GM18868 (cell line): ENCODE data around the gene PCSK5.
"Not testable (repeated sequence)": the region's sequence is repeated elsewhere in the genome, so short reads cannot be mapped to it uniquely, and the experiment has no call there.

Experiments used
- ATAC-seq: cut with Tn5 transposase; IDR thresholded peaks from one replicate; pipeline ENCODE4 v1.9.1; 2021; ENCODE audit warnings: mild to moderate bottlenecking, moderate library complexity; ENCODE audit not compliant: unreplicated experiment

The PCSK5 gene

DNA sequence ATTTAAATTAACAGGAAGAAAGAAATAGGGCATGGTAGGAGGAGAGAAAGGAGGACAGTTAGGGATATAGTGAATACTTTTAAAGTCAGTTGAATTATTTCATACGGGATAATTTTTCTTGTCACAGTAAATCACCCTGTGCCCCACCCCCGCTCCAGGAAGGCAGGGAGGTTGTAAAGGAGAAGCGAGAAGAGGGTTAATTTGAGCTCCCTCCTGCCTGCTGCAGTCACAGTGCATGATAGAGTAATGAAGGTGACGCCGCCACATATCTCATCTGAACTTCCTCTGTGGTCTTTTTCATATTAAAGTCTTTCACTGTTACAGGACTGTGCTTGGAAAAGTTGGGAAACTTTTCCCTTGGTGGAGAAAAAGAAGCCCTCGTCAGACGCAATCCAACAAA, 896 bp upstream of the PCSK5 start:
- no peak for ATAC-seq

DNA sequence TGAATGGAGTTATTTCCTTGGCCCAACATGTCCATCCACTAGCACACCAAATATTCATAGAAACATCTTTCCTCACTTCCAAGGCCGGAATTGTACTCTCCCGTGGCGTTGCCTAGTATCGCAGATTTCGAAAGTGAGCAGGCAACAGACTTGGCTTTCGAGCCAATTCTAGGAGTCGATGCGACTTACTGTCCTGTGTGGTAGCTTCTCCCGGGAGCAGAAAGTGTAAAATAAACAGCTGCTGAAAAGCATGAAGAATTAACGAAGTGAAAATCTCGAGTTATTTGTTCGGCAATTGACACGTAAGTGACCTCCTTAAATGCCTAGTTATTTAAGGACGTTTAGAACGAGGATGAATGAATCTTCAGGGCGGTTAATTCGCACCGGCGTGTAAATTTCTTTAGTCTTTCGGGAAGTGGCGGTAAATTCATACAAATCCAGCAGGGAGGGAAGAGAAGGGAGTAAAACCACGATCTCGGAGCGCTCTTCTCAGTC, 449 bp upstream of the PCSK5 start:
- no peak for ATAC-seq

DNA sequence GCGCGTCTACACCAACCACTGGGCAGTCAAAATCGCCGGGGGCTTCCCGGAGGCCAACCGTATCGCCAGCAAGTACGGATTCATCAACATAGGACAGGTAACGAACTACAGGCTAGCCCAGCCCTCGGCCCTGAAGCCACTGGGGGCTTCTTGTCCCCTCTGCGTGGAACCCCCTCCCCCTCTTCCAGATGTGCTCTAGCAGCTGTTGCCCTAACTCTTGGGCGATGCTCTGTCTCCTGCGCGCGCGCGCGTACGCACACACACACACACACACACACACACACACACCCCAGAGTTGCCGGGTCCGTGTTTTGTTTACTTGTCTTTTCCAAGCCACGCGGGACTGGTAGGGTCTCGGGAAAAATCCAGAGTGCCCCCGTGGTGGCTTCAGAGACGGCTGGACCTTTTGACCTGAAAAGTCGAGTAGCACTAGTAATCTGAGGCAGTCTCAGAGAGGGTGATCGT, 836 bp downstream of the PCSK5 start:
- ATAC-seq: no peak

DNA sequence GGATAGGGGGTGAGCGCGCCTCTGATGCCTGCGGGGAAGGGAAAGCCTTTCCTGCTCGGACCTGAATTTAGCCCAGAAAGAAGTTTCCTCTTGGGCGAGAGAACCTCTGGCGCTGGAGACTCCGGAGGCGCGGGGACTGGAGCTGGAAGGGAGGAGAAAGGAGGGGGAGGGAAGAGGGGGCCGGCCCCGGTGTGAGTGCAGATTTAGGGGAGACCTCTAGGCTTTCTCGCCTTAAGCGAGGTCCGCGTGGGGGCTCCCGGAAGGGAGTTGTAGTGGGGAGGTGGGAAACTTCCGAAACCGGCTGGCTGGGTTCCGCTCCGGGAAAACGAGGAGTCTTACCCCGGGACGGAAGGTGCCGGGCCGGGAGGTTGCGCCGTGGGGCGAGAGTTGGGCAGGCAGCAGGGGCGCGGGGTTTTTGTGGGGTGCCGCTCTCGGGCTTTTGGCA, 1.3 kb downstream of the PCSK5 start:
- ATAC-seq: no peak

DNA sequence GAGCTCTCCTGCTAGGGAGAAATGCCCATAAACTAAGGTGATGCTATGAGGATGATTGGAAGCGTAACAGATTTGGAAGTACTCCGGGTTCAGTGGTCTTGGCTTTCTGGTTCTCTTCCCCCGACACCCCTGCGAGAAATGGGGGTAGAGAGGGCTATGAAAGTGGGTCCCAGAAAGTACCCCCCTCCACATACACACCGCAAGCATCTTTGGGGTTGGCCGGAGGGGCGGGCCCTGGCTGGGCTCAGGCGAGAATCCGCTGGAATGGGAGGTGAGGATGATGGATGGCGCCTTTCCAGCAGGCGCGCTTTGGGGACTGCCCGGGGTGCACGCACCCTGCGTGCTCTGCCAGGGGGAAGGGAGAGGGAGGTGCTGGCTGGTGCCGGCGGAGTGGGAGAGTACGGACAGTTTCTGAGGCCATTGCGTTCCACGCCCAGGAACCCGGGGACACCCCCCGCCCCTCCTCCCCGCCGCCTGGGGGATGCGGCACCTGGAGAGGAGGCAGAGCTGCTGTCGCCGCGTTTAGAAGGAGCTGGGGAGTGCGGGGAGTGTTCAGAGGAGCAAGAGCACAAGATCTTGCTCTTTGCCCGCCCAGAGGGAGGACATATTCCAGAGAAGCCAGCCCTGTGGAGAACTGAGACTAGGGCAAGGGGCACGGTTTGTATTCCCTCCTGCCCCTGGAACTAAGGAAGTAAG, 1.9 kb downstream of the PCSK5 start:
- no peak for ATAC-seq

DNA sequence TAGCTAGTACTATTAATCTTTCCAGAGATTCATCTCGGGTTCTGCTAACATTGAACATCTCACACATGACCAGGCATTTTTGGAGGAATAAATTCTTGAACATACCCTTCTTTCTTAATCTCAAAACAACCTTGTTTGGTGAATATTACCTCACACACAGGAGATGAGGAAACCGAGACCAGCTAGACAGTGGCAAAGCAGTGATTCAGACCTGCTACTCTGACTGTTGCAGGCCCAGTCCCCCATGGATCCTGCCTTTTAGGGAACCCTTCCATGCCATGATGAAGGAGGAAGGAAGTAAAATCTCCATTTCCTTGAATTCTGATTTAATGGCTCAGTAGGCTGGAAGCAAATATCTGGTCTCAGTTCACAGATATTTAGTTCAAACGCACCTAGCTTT, 2.6 kb downstream of the PCSK5 start:
- ATAC-seq: no peak

DNA sequence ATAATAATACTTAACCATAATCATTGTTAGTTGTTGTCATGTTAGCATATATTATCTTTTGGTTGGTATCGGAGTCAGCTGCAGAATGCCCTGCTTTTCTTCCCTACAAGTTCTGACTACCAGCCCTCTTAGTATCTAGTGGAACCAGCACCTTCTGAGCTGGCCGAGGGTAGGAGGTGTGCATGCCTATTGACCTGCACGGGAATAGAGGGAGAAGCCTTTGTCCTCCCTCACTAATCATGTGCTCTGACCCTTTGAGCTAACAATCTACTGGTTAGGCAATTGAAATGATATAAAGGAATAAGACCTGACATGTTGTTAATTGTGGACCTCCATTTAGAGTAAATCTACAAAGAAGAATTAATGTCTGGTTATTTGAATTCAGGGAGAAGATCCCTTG, 4.1 kb downstream of the PCSK5 start:
- ATAC-seq: no peak

DNA sequence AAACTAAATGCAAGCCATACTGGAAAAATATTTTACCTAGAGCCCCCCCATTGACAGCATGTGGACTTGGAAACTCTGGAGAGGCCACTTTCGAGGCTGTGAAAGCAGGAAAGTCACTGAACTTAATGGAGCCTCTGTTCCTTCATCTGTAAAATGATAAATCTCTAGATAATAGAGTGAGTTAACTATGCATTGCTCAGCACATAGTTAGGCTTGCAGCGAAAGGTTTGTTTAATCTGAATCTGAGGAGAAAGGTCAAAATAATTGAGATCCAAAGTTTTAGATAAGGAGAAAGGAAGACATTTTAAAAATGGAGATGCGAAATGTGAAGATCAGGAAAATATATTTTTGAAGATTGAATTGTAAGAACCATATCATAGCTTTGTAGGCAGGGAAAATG, 4.6 kb downstream of the PCSK5 start:
- ATAC-seq: no peak

DNA sequence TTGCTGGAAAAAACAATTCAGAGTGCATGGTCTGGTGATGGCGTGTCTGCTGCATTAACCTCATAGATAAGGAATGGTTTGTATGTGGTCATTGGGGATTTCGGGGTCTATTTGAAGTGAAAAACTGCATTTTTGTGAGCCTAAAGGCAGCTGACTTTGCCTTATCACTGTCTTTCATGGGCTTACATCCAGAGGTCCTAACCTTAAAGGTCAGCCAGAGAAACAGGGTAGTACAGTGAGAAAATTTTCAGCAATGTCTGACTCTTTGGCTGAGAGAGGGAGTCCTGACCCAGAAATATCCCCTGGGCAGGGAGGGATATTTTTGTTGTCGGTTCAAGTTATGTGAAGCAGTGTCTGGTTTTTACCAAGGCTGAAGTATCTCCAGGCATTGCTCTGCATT, 5.7 kb downstream of the PCSK5 start:
- ATAC-seq: no peak

DNA sequence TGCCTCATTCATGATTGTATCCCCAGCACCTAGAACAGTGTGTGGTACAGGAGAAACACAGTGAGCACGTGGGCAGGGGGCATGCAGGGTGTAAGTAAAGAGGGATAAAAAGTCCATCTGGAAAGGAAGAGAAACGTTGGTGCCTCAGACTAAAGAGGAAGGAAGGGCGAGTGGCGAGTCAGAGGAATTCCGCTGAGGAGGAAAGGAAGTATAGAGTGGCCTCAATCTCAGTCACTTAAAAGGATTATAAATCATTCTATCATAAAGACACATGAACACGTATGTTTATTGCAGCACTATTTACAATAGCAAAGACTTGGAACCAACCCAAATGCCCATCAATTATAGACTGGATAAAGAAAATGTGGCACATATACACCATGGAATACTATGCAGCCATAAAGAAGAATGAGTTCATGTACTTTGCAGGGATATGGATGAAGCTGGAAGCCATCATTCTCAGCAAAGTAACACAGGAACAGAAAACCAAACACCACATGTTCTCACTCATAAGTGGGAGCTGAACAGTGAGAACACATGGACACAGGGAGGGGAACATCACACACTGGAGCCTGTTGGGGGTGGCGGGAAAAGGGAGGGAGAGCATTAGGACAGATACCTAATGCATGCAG, 10.5 kb downstream of the PCSK5 start:
- ATAC-seq: not testable (repeated sequence)

DNA sequence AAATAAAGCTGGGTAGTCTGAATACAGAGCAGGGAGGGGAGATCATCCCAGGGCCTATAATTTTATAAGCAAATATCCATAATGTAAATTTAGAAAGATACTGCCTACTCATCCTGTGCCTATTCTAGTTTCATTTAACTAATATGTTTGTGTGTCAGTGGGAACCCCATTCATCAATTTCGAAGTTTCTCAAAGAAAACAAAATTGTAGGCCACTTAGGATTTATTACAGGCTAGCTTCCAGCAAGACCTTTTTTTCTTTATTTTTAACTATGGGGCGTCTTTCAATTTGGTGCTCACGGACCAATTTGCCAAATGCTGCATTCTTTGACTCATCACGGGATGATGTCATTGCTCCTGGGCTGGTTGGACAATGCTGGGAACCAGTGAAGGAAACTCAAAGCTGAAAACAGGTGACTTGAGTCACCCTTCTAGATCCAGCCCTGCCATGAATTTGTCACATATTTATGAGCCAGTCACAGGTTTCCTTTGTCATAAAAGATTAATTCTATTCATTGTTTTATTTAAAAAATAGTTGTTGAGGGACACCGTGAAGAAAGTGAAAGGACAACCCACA, 13.4 kb downstream of the PCSK5 start:
- no peak for ATAC-seq

DNA sequence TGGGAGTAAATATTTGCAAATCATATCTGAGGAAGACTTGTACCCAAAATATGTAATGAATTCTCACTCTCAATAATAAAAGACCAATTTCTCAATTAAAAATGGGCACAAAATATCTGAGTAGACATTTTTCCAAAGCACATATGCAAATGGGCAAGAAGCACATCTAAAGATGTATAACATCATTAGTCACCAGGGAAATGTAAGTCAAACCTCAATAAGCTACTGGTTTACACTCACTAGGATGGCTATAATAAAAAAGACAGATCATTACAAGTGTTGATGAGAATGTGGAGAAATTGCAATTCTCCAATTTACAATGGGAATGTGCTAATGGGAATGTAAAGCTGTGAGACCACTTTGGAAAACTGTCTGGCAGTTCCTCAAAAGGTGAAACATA, 13.9 kb downstream of the PCSK5 start:
- no peak for ATAC-seq

DNA sequence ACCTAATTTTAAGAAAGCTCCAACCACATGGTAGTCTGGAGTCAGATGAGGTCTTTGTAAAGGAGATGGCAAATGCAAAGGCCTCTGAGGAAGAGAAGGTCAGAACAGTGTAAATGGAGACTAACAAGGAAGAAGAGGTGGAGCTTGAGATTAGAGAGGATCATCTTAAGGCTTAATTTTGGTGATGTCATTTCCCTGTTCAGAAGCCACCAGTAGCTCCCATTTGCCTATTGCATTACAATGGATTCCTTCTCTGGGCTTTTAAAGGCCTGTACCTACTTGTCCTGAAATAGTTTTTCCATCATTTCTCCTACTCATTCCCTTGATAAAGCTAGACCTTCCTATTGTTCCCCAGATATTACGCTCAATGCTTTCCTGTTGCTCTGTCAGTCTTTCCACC, 16.1 kb downstream of the PCSK5 start:
- no peak for ATAC-seq

DNA sequence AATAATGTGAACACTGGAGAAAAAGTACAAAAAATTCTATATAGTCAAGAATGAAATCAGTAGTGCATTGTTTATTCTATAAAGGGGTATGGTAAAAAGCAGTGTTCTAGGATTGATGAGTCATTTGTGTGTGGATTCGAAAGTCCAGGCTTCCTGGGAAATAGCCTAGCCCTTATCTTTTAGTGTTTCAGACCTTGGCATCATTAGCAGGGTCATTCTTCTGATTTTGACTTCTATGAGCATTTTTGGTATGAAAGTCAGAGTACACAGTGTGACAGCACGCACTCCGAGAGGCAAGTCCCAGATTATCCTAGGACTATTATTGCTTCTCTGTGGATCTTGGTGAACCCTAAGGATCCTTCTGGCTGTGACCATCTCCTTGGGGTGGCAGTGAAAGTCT, 16.9 kb downstream of the PCSK5 start:
- no peak for ATAC-seq

DNA sequence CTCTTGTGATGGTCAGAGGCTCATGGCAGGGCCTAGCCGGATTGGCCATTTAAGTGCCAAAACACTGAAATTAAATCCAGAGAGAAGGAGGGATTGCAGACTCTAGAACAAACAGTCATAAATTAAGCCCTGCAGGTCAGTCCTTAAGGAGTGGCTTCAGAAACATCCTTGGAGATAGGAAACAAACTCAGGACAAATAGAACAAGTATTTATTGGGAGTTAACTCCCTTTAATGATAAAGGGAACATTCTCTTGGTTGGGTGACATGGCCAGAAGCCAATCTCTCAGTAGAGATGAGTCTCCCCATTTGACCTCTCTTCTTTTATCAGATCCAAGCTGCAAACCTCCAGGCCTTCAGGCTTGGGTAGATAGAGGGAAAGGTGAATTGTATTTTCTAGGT, 17.4 kb downstream of the PCSK5 start:
- ATAC-seq: no peak

DNA sequence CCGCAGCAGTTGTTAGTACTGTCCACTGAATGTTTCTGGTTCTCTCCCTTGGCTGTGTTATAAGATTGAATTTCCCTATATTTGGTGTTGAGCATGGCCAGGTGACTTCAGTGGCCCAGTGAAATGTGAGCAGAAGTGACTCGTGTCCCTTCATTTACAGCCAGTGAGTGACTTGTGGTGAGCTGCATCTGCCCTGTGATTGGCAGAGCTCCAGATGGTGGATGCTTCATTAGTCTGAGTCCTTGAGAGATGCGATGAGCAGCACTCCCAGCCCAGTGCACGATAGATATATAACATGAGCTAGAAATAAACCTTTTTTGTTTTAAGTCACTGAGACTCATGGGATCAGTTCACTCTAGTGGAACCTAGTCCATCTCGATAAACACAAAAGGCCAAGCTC, 19.3 kb downstream of the PCSK5 start:
- no peak for ATAC-seq

DNA sequence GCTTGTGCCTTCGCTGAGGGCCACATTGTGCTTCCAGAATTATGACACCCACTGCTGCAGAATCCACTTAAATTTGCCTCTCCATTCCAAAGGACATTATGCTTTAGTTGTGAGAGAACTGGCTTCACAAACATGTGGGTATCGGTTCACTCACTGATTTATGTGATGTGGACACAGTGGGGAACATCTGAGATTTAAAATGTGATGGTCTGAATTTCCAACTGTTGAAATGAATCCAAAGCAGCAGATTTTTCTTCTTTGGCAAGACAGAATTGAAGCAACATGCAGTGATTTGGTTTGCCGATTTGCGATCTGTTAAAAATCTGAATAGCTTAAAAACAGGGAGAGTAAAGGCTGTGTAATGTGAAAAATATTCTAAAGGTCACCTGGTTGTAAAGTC, 20.3 kb downstream of the PCSK5 start:
- no peak for ATAC-seq

DNA sequence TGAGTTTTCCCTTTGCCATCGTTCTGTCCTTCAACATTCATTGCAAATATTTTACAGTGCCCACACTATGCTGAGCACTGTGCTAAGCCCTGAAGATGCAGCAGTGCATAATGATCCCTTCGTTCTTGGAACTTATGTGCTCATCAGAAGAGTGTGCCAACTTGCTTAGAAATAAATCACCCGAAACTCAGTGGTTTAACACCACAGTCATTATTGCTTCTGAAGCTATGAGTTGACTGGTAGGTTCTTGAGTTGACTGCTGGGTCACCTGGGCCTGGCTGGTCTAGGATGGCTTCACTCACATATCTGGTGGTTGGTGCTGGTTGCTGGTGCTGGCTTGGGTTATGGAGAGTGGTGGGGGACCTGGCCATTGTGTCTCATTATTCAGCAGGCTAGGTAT, 20.9 kb downstream of the PCSK5 start:
- no peak for ATAC-seq

DNA sequence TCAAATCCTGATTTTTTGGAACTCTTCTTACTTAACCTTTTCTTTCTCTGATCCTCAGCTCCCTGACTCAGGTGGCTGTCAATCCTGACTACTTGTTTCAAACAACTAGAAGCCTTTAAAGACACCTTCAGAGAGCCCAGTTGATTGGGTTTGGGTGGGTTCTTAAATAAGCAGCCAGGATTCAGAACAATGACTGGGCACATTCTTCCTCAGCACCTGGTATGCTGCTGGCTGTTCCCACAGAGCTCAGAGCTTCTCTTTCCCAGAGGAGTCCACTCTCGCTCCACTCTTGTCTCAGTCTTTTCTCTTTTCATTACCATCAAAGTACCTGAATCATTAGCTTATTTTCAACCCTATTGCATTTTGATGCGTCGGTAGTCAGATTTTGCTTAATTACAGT, 22.5 kb downstream of the PCSK5 start:
- ATAC-seq: no peak

DNA sequence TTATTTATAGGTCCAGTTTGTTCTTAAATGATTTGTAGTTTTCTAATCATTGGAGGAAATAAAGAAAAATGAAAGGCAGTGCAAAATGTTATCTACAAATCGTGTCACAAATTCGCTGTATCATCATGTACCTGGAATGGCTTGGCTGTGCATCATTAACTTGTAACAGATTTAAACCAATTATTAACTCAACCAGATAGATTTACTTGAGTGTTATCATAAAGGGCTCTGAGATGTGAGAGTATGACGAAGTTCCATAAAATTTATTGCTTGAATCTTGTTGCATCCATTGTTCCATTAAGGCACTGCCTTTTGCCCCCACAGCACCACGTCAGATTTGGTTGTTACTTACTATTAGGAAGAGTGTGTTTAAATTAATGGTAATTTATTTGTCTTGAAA, 23.5 kb downstream of the PCSK5 start:
- ATAC-seq: no peak

DNA sequence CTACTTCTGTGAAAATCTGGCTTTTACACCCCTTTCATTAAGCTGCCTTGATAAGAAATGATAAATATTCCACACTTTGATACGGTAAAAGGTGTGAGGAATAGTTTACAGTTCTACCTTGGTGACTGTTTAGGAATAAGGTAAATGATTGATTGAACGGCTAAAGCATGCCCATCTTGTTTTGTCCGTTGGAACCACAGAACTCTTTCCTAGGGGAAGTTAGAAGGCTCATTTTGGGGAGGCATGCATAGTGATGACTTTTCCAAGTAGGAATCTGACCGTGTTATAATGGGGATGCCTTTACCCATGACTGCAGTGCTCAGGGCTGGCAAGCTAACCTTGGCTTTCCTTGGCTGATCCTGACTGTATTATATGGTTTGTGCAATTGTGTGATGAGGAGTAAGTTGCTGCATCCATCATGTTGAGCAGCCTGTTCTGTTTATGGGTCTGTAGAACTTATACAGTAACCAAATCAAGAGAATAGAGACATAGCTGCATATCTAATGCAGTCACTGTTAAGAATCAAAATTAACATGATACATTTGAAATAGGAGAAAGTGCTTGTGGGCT, 24.5 kb downstream of the PCSK5 start:
- no peak for ATAC-seq

DNA sequence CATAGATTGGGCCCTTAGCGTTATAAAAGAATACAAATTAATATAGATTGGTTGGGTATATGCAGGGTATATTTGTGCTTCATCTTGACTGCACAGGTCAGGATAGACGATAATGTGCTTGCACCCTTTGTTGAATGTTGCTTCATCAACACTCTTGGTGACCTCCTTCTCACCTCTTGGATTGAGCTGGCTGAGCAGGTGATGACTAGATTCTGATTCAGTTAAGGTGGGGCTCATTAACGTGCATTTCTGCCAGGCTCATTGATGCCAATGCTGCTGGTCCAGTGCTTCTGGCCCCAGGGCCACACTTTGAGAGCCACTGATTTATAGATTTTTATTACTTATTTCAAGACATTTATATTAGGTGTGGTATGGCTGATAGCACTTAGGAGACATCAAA, 27.7 kb downstream of the PCSK5 start:
- no peak for ATAC-seq
